ENCODE measurements around the gene SMAD7.
"Not testable (repeated sequence)": the region's sequence is repeated elsewhere in the genome, so short reads cannot be mapped to it uniquely, and the experiment has no call there.

The SMAD7 gene

DNA sequence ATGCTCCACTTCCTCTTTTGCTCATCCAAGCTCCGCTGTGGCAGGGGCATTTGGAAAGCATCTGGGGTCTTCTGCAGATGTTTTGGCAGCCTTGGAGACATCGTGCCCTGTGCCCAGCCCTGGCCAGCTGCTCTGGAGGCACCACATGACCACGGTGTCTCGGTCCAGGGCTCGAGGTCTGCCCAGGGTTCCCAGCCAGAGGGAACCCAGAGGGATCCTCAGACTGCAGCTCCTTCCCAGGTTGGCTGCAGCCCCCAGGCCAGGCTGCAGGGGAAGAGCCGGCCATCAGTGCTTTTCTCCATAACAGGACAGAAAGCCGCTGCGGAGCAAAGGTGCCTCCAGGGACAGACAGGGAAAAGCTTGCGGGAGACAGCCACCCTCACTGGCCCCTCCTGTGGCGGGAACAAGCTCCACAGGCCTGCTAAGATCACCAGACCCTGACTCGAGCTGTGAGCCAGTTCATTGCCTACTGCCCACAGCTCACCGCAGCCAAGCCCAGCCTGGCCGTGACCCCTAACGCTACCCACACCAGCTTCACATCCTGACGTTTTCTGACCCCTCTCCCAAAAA, 74.7 kb downstream of the SMAD7 start:
- Histone ChIP-seq H3K9me3 (ENCODE audit: control insufficient read depth, low read length) (no peaks in the 10 kb centered on the region), H3K36me3 (ENCODE audit: control insufficient read depth, insufficient read depth, low read length) (no peaks in the 10 kb centered on the region), H3K27me3 (ENCODE audit: control insufficient read depth, insufficient read depth, low read length) (peaks cover 3% of the 10 kb centered on the region), H3K4me1 (ENCODE audit: control insufficient read depth, insufficient read depth, low read length) (peaks cover 12% of the 10 kb centered on the region), H3K9ac (ENCODE audit: low read length) (no peak overlapping the region), H3K4me3 (ENCODE audit: low read length) (no peak overlapping the region)

DNA sequence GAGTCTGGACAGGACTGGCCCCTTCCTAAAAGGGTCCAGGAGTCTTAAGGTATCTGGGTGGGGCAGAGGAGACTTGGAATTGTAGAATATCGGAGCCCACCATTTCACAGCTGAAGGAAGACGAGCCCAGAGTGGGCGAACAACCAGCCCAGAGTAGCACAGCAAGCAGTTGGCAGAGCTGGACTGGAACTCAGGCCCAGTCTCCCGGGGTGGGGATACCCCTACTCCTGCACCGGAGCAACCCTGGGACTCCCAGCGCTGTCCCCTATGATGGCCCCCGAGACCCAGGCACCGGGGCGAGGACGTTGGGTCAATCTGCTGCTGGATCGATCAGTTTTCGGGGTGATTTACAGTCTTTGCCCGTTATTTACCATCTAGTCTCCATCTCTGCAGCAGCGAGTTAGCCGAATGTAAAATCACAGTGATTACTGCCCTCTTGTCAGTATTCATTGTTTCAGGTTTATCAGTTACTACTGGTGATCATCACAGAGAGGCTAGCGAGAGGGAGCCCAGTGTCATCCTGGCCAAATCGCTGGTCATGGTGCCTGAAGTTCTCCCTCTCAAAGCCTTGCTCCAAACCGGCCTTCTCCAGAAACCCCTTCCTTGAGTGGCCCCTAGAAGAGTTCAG, 75.3 kb downstream of the SMAD7 start:
- peaks cover 3% of the 10 kb centered on the region for H3K27me3 ChIP-seq (ENCODE audit: control insufficient read depth, insufficient read depth, low read length)
- H3K9me3 ChIP-seq (ENCODE audit: control insufficient read depth, low read length): no peaks in the 10 kb centered on the region
- no peaks in the 10 kb centered on the region for H3K36me3 ChIP-seq (ENCODE audit: control insufficient read depth, insufficient read depth, low read length)
- H3K9ac ChIP-seq (ENCODE audit: low read length): no peak overlapping the region
- no peak overlapping the region for H3K4me3 ChIP-seq (ENCODE audit: low read length)
- H3K4me1 ChIP-seq (ENCODE audit: control insufficient read depth, insufficient read depth, low read length): peaks cover 12% of the 10 kb centered on the region

DNA sequence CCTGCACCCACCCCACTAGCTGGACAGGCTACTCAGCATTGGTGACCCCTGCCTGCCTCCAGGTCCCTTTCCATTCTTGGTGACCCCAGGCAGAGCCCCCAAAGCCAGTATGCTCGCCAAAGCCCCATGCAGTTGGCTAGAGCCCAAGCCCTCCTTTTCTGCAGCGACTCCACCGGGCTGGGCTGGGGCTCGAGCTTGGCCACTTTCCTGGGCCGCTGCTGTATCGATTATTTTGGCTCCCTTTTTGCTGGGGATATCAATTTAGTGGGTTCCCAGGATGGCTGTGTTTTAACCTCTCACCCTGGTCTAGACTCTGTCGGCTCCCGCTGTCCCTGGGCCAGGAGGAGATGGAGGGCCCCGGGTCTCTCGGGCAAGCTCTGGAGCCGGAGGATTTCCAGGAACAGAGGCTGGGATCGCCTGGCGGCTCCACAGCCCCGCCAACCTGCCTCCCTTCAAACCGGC, 76.0 kb downstream of the SMAD7 start:
- H3K9me3 ChIP-seq (ENCODE audit: control insufficient read depth, low read length): no peaks in the 10 kb centered on the region
- H3K9ac ChIP-seq (ENCODE audit: low read length): no peak overlapping the region
- no peaks in the 10 kb centered on the region for H3K36me3 ChIP-seq (ENCODE audit: control insufficient read depth, insufficient read depth, low read length)
- H3K27me3 ChIP-seq (ENCODE audit: control insufficient read depth, insufficient read depth, low read length): peaks cover 3% of the 10 kb centered on the region
- peaks cover 12% of the 10 kb centered on the region for H3K4me1 ChIP-seq (ENCODE audit: control insufficient read depth, insufficient read depth, low read length)
- H3K4me3 ChIP-seq (ENCODE audit: low read length): no peak overlapping the region

DNA sequence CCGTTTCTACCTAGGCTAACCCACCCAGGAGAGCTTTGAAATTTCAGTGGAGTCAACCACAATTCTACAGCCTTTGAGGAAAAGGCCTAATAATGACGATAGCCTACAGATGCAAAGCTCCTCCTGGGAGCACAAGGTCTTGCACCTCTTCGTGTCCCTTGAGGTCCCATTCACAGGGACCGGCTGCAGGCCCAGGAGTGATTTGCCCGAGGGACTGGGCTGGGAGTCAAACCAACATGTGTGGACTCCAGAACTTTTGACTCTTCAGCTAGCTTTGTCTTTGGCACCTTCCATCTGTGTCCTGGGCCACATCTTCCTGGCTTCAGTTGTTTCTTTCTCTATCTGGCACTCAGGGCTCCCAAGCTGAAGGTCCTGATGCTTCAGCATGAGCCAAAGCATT, 76.5 kb downstream of the SMAD7 start:
- Histone ChIP-seq H3K4me1 (ENCODE audit: control insufficient read depth, insufficient read depth, low read length) (peaks cover 8% of the 10 kb centered on the region), H3K36me3 (ENCODE audit: control insufficient read depth, insufficient read depth, low read length) (no peaks in the 10 kb centered on the region), H3K4me3 (ENCODE audit: low read length) (no peak overlapping the region), H3K9me3 (ENCODE audit: control insufficient read depth, low read length) (no peaks in the 10 kb centered on the region), H3K9ac (ENCODE audit: low read length) (no peak overlapping the region), H3K27me3 (ENCODE audit: control insufficient read depth, insufficient read depth, low read length) (peaks cover 3% of the 10 kb centered on the region)

DNA sequence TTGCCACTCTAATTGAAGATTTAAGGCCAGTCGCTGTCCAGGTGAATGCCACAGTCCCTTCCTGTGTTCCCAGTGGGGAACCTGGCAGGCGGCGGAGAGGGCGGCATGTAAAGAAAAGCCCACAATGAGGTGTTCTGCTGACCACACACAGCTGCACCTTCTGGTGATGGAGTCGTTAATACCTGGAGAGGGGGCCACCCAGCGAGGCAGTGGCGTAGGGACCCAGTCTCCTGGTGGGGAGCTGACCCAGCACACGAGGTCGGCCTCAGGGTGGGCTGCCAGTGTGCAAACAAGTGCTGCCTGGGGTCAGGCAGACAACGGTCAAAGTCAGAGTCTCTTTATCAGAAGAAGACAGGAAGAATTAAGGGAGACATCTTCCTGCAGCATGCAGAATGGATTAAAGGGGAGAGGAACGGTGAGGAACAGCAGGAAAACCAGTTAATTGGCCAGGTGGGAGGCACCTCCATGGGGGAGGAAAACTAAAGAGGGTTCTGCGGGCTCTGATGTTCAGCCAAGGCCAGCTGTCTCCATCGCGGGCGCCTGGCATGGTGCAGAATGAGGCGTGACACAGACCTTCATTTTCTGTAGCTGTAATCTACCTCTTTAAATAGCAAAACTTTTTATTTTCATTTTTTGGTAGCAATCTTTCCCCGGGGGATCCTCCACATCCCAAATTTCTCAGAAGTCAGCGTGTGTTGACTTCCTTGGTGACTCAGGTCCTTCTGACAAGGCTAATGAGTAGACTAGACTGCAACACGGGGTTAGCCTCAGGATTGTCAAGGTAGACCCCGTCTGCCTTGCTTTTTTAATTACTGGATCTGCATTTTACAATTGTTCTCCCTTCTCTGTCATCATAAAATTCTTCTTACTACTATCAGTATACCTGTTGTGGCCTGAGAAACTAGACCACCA, 78.3 kb downstream of the SMAD7 start:
- peaks cover 8% of the 10 kb centered on the region for H3K4me1 ChIP-seq (ENCODE audit: control insufficient read depth, insufficient read depth, low read length)
- H3K9me3 ChIP-seq (ENCODE audit: control insufficient read depth, low read length): no peaks in the 10 kb centered on the region
- no peaks in the 10 kb centered on the region for H3K36me3 ChIP-seq (ENCODE audit: control insufficient read depth, insufficient read depth, low read length)
- peaks cover 3% of the 10 kb centered on the region for H3K27me3 ChIP-seq (ENCODE audit: control insufficient read depth, insufficient read depth, low read length)
- H3K4me3 ChIP-seq (ENCODE audit: low read length): no peak overlapping the region
- no peak overlapping the region for H3K9ac ChIP-seq (ENCODE audit: low read length)

DNA sequence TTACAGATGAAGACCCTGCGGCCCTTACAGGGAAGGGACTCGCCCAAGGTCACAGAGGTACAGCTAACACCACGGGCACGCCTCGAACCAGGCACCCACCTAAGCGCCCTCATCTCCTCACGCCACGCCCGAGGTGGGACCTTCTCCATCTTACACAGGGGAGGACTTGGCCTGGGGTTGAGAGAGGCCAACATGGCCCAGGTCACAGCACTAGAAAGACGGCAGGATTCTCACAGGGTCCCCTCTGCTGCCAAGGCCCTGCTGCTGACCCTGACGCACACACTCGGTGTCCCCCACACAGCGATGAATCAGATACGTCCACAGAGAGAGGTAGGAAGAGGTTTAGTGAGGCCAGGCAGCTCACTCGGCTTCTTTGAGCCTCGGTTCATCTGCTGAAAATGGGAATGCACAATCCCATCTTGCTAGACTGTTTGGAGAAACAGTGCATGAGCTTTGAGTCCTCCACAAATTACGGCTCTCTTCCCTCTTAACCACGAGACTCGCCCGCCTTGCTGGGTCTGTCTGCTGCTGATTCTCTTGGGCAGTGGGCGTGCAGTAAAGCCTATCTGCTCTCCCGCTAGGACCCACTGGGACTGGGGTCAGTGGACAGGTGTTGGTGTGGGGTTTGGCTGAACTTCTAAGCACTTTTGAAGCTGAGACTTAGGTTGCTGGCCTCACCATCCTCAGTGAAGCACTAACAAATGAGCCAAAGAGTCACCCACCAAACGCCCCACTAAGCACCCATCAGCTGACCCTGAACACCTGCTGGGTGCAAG, 79.2 kb downstream of the SMAD7 start:
- no peaks in the 10 kb centered on the region for H3K36me3 ChIP-seq (ENCODE audit: control insufficient read depth, insufficient read depth, low read length)
- no peaks in the 10 kb centered on the region for H3K9me3 ChIP-seq (ENCODE audit: control insufficient read depth, low read length)
- H3K27me3 ChIP-seq (ENCODE audit: control insufficient read depth, insufficient read depth, low read length): peaks cover 3% of the 10 kb centered on the region
- H3K9ac ChIP-seq (ENCODE audit: low read length): no peak overlapping the region
- no peak overlapping the region for H3K4me3 ChIP-seq (ENCODE audit: low read length)
- H3K4me1 ChIP-seq (ENCODE audit: control insufficient read depth, insufficient read depth, low read length): peaks cover 8% of the 10 kb centered on the region

DNA sequence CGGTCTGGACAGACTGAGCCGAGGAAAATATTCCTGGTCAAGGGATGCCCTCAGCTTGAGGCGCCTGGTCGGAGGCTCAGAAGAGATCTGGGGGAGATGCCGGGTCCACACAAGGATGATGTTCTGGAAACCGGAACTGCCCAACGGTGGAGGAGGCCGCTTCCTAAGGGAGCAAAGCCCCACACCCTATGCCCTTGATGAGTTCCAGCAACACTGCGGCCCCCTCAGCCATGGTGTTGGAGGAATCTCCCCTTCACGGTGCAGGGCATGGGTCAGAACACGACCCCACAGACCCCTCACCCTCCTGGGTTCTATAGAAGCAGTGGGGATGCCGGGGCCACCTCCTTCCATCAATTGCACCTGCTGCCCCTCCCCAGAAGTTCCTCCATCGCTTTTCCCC, 79.8 kb downstream of the SMAD7 start:
- not testable (repeated sequence) for H3K4me3 ChIP-seq (ENCODE audit: low read length); H3K36me3 ChIP-seq (ENCODE audit: control insufficient read depth, insufficient read depth, low read length); H3K9ac ChIP-seq (ENCODE audit: low read length); H3K4me1 ChIP-seq (ENCODE audit: control insufficient read depth, insufficient read depth, low read length); H3K27me3 ChIP-seq (ENCODE audit: control insufficient read depth, insufficient read depth, low read length); H3K9me3 ChIP-seq (ENCODE audit: control insufficient read depth, low read length)

All from mucosa of stomach (tissue), 1 donor.